ENCODE data around the gene AMH. TPM values are rescaled to one million over a fixed set of nuclear protein-coding genes. Genes with fewer than 3 reads are reported as not detected.

Gene AMH
- total RNA-seq, 3 donors from 2014 or later (not counting 1 experiment from before 2014, with no cell fraction given), result 0.55 to 2.1 (median 0.88) TPM

DNA sequence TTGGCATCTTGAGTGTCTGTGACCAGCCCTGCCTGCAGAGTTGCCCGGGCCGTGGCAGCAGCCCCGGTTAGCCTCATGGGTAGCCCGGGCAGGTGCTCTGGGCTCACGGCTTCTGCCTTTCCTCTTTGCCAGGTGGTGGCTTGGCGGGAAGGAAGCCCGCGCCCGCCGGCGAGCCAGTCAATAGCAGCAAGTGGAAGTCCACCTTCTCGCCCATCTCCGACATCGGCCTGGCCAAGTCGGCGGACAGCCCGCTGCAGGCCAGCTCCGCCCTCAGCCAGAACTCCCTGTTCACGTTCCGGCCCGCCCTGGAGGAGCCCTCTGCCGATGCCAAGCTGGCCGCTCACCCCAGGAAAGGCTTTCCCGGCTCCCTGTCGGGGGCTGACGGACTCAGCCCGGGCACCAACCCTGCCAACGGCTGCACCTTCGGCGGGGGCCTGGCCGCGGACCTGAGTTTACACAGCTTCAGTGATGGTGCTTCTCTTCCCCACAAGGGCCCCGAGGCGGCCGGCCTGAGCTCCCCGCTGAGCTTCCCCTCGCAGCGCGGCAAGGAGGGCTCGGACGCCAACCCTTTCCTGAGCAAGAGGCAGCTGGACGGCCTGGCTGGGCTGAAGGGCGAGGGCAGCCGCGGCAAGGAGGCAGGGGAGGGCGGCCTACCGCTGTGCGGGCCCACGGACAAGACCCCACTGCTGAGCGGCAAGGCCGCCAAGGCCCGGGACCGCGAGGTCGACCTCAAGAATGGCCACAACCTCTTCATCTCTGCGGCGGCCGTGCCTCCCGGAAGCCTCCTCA is 22.9 kb upstream of the AMH start:
- H3K27ac ChIP-seq (ENCODE audit: low read length), result no peak overlapping the region
- intact Hi-C loops (cut with micrococcal nuclease), result no loop called here
- Mint-ChIP-seq H3K9me3 (no peaks in the 10 kb centered on the region), H3K4me3 (no peak overlapping the region), H3K27ac (no peak overlapping the region), H3K36me3 (no peaks in the 10 kb centered on the region), H3K4me1 (peaks cover 6 to 11% of the 10 kb centered on the region in 2 donors), H3K27me3 (ENCODE audit: low read depth in 2 of 2) (no peaks in the 10 kb centered on the region)
- H3K4me3 ChIP-seq (ENCODE audit: low read length), result no peak overlapping the region
- WGBS (ENCODE audit: insufficient coverage), result 98% methylated on average over 59 of the region's 59 CpGs
- peaks cover 51% of the 10 kb centered on the region for H3K36me3 ChIP-seq (ENCODE audit: control insufficient read depth, insufficient read depth, low read length)
- H3K27me3 ChIP-seq (ENCODE audit: control insufficient read depth, insufficient read depth, low read length), result no peaks in the 10 kb centered on the region
- H3K4me1 ChIP-seq (ENCODE audit: control insufficient read depth, insufficient read depth, low read length), result peaks cover 7% of the 10 kb centered on the region
- no peak for ATAC-seq
- H3K9me3 ChIP-seq (ENCODE audit: control insufficient read depth, insufficient read depth, low read length), result no peaks in the 10 kb centered on the region
- TF ChIP-seq, protein P1, sequence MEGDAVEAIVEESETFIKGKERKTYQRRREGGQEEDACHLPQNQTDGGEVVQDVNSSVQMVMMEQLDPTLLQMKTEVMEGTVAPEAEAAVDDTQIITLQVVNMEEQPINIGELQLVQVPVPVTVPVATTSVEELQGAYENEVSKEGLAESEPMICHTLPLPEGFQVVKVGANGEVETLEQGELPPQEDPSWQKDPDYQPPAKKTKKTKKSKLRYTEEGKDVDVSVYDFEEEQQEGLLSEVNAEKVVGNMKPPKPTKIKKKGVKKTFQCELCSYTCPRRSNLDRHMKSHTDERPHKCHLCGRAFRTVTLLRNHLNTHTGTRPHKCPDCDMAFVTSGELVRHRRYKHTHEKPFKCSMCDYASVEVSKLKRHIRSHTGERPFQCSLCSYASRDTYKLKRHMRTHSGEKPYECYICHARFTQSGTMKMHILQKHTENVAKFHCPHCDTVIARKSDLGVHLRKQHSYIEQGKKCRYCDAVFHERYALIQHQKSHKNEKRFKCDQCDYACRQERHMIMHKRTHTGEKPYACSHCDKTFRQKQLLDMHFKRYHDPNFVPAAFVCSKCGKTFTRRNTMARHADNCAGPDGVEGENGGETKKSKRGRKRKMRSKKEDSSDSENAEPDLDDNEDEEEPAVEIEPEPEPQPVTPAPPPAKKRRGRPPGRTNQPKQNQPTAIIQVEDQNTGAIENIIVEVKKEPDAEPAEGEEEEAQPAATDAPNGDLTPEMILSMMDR (IDR thresholded peaks at IDR 0.05), result no peak
- DNase-seq, result no peak

DNA sequence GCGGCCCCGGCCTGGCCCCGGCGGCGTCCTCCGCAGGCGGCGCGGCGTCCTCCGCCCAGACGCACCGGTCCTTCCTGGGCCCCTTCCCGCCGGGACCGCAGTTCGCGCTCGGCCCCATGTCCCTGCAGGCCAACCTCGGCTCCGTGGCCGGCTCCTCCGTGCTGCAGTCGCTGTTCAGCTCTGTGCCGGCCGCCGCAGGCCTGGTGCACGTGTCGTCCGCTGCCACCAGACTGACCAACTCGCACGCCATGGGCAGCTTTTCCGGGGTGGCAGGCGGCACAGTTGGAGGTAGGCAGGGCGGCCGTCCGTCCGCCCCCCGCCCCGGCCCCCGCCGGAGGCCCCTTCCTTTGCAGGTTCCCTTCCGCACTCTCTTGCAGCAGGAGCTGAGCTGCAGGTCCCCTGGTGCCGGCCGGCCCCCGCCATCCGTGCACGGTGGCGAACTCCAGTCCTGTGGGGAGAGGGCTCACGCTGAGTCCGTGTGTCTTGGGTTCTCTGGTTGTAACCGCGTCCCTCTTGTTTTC is 22.2 kb upstream of the AMH start:
- DNase-seq (no peak), ATAC-seq (no peak)
- Mint-ChIP-seq H3K27ac (no peak overlapping the region), H3K4me3 (no peak overlapping the region), H3K27me3 (ENCODE audit: low read depth in 2 of 2) (no peaks in the 10 kb centered on the region), H3K4me1 (peaks cover 6 to 11% of the 10 kb centered on the region in 2 donors), H3K9me3 (no peaks in the 10 kb centered on the region), H3K36me3 (no peaks in the 10 kb centered on the region)
- no peaks in the 10 kb centered on the region for H3K27me3 ChIP-seq (ENCODE audit: control insufficient read depth, insufficient read depth, low read length)
- H3K36me3 ChIP-seq (ENCODE audit: control insufficient read depth, insufficient read depth, low read length), result peaks cover 48% of the 10 kb centered on the region
- H3K27ac ChIP-seq (ENCODE audit: low read length), result no peak overlapping the region
- H3K4me1 ChIP-seq (ENCODE audit: control insufficient read depth, insufficient read depth, low read length), result peaks cover 7% of the 10 kb centered on the region
- no peaks in the 10 kb centered on the region for H3K9me3 ChIP-seq (ENCODE audit: control insufficient read depth, insufficient read depth, low read length)
- TF ChIP-seq, protein P1 (IDR thresholded peaks at IDR 0.05), result no peak
- intact Hi-C loops (cut with micrococcal nuclease), result no loop called here
- 96% methylated on average over 53 of the region's 53 CpGs for WGBS (ENCODE audit: insufficient coverage)
- H3K4me3 ChIP-seq (ENCODE audit: low read length), result no peak overlapping the region

DNA sequence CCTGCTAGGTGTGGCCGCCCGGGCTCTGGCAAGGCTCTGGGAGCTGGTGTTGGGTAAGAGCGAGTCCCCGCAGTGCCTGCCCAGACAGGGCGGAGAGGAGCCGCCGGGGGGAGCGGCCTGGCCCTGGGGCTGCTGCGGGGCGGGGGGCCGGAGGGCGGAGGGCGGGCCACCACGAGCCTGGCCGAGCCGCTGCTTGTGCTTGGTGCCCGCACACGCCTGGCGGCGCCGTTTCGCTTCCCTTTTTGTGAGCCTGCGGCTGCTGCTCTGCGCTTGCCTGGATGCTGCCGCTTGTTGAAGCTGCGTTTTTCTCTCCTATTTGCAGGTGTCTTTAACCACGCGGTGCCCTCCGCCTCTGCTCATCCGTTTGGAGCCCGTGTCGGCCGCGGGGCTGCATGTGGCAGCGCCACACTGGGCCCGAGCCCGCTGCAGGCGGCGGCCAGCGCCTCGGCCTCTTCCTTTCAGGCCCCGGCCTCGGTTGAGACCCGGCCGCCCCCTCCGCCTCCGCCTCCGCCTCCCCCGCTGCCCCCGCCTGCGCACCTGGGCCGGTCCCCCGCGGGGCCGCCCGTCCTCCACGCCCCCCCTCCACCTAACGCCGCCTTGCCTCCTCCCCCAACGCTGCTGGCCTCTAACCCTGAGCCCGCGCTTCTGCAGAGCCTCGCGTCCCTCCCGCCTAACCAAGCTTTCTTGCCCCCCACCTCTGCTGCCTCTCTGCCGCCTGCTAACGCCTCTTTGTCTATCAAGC is 21.5 kb upstream of the AMH start:
- no peaks in the 10 kb centered on the region for H3K9me3 Mint-ChIP-seq
- ATAC-seq (no peak), DNase-seq (no peak)
- H3K4me1 Mint-ChIP-seq, result peaks cover 6 to 11% of the 10 kb centered on the region in 2 donors
- H3K4me3 Mint-ChIP-seq, result no peak overlapping the region
- H3K27me3 ChIP-seq (ENCODE audit: control insufficient read depth, insufficient read depth, low read length), result no peaks in the 10 kb centered on the region
- no peaks in the 10 kb centered on the region for H3K9me3 ChIP-seq (ENCODE audit: control insufficient read depth, insufficient read depth, low read length)
- WGBS (ENCODE audit: insufficient coverage), result 89% methylated on average over 67 of the region's 67 CpGs
- no peaks in the 10 kb centered on the region for H3K27me3 Mint-ChIP-seq (ENCODE audit: low read depth in 2 of 2)
- no peaks in the 10 kb centered on the region for H3K36me3 Mint-ChIP-seq
- peaks cover 46% of the 10 kb centered on the region for H3K36me3 ChIP-seq (ENCODE audit: control insufficient read depth, insufficient read depth, low read length)
- H3K27ac Mint-ChIP-seq, result no peak overlapping the region
- H3K4me3 ChIP-seq (ENCODE audit: low read length), result no peak overlapping the region
- H3K4me1 ChIP-seq (ENCODE audit: control insufficient read depth, insufficient read depth, low read length), result peaks cover 7% of the 10 kb centered on the region
- TF ChIP-seq, protein P1 (IDR thresholded peaks at IDR 0.05), result no peak
- no peak overlapping the region for H3K27ac ChIP-seq (ENCODE audit: low read length)
- intact Hi-C loops (cut with micrococcal nuclease), result no loop called here

All from natural killer cell (primary cell).